Stimulated activated CD8-positive, alpha-beta memory T cell treated with anti-CD3 and anti-CD28 coated beads, Interleukin-15, amount 100 ng/mL, for 4 hours (primary cell): Measurements from ENCODE around the gene RPS15.

ENCODE experiments used
- DNase-seq, 2 donors: peaks; one replicate each; pipeline ENCODE4 v3.0.0-alpha.2; 2020; ENCODE audit warnings: low read depth in 2 of 2

Gene RPS15

GRCh38 chr19:1452802-1453524 lies 14.8 kb downstream of the RPS15 start:
- DNase-seq: no peak

GRCh38 chr19:1453525-1454364 lies 15.5 kb downstream of the RPS15 start:
- no peak for DNase-seq

GRCh38 chr19:1455002-1455335 lies 16.8 kb downstream of the RPS15 start:
- DNase-seq: no peak

GRCh38 chr19:1455336-1456120 lies 17.3 kb downstream of the RPS15 start:
- no peak for DNase-seq

- DNase-seq: no peak
These were observed 18.1 kb downstream of the RPS15 start for GRCh38 chr19:1456121-1456900.

GRCh38 chr19:1457031-1457739 lies 19.0 kb downstream of the RPS15 start:
- DNase-seq: no peak

GRCh38 chr19:1457892-1458291 lies 19.7 kb downstream of the RPS15 start:
- no peak for DNase-seq

- DNase-seq: no peak
These were observed 21.3 kb downstream of the RPS15 start for GRCh38 chr19:1459479-1459878.

GRCh38 chr19:1460033-1460995 lies 22.1 kb downstream of the RPS15 start:
- no peak for DNase-seq

- no peak for DNase-seq
These were observed 23.7 kb downstream of the RPS15 start for GRCh38 chr19:1461862-1462261.

GRCh38 chr19:1465191-1466016 lies 27.2 kb downstream of the RPS15 start:
- DNase-seq: no peak

GRCh38 chr19:1466018-1466460 lies 27.8 kb downstream of the RPS15 start:
- no peak for DNase-seq

GRCh38 chr19:1466461-1467214 lies 28.4 kb downstream of the RPS15 start:
- no peak for DNase-seq

- no peak for DNase-seq
These were observed 29.0 kb downstream of the RPS15 start for GRCh38 chr19:1467215-1467489.

GRCh38 chr19:1467490-1468273 lies 29.5 kb downstream of the RPS15 start:
- no peak for DNase-seq

GRCh38 chr19:1468274-1468820 lies 30.2 kb downstream of the RPS15 start:
- no peak for DNase-seq

GRCh38 chr19:1468821-1469254 lies 30.6 kb downstream of the RPS15 start:
- DNase-seq: no peak
